Lung (tissue), 12 donors: ENCODE results near the gene TSC1. TPM values are rescaled to one million over a fixed set of nuclear protein-coding genes. Genes with fewer than 3 reads are reported as not detected.

Experiments used
- ATAC-seq: fragments of 200-7000 bp; cut with Tn5 transposase; one replicate; pipeline ENCODE4 v1.9.1; 2020; ENCODE audit warnings: moderate number of reproducible peaks; ENCODE audit not compliant: insufficient read depth, low FRiP score
- DNase-seq, 3 donors: peaks; one replicate each; pipeline ENCODE4 v3.0.0-alpha.2; 2013 to 2017
- H3K27ac ChIP-seq, 2 donors: one replicate each; pipeline ENCODE4 v1.5.1; 2013; ENCODE audit warnings: mild to moderate bottlenecking in 2 of 2, moderate library complexity in 2 of 2, control low read depth in 1 of 2, inconsistent platforms in 1 of 2, low read depth in 1 of 2, low read length in 1 of 2
- H3K27me3 ChIP-seq, 3 donors: one replicate each; pipeline ENCODE4 v1.5.1; 2013; ENCODE audit warnings: low read length in 2 of 3; ENCODE audit not compliant: control insufficient read depth in 3 of 3, insufficient read depth in 3 of 3
- H3K36me3 ChIP-seq, 4 donors: one replicate each; pipeline ENCODE4 v1.5.1; 2013; ENCODE audit warnings: low read length in 4 of 4, mild to moderate bottlenecking in 1 of 4, moderate library complexity in 1 of 4; ENCODE audit not compliant: control insufficient read depth in 4 of 4, insufficient read depth in 4 of 4
- H3K4me1 ChIP-seq, 5 donors: one replicate each; pipeline ENCODE4 v1.5.1; 2013; ENCODE audit warnings: low read length in 5 of 5, mild to moderate bottlenecking in 2 of 5, moderate library complexity in 1 of 5; ENCODE audit not compliant: control insufficient read depth in 5 of 5, insufficient read depth in 5 of 5
- H3K4me3 ChIP-seq: one replicate; pipeline ENCODE4 v1.5.1; 2013; ENCODE audit warnings: mild to moderate bottlenecking, control low read depth, moderate library complexity
- H3K9ac ChIP-seq, 2 donors: one replicate each; pipeline ENCODE4 v1.5.1; 2013; ENCODE audit warnings: low read length in 2 of 2, control low read depth in 1 of 2; ENCODE audit not compliant: insufficient read depth in 1 of 2
- H3K9me3 ChIP-seq, 4 donors: one replicate each; pipeline ENCODE4 v1.5.1; 2013; ENCODE audit warnings: low read length in 3 of 4, mild to moderate bottlenecking in 1 of 4, moderate library complexity in 1 of 4; ENCODE audit not compliant: control insufficient read depth in 4 of 4, insufficient read depth in 3 of 4
- WGBS, 2 donors: extraction: QIAGEN DNeasy Blood & Tissue Kit; methylation state at CpG; one replicate each; pipeline ENCODE4 v1.1.7; 2013; 5-methylcytosine and 5-hydroxymethylcytosine counted together
- polyA plus RNA-seq, 2 donors: library from polyadenylated mRNA; stranded (reverse); fragments of 200-250 nt; gene quantifications; one replicate each; pipeline ENCODE4 v1.2.1, GENCODE V29; 2013
- total RNA-seq, 2 donors: library from RNA; depleted of rRNA in 1 of 2; stranded (reverse); fragments of >200 nt in 1 of 2; gene quantifications; one replicate each; pipeline ENCODE4 v1.2.1, GENCODE V29; 2014 to 2021
- TF ChIP-seq, protein P1 (sequence below): IDR thresholded peaks from 2 replicates; pipeline ENCODE4 v1.5.1; 2012; ENCODE audit warnings: mild to moderate bottlenecking; ENCODE audit errors: control extremely low read depth, extremely low read depth
- donor health status: control.
- donor health status: control.
- donor health status: Bipolar disorder and iron deficiency.
- donor health status: healthy.
- donor health status: DM: yes; HTN: yes; CAD: no.

Gene TSC1
- total and polyA plus RNA-seq, 4 donors: 11.4 to 76.6 (median 33.5) TPM

DNA sequence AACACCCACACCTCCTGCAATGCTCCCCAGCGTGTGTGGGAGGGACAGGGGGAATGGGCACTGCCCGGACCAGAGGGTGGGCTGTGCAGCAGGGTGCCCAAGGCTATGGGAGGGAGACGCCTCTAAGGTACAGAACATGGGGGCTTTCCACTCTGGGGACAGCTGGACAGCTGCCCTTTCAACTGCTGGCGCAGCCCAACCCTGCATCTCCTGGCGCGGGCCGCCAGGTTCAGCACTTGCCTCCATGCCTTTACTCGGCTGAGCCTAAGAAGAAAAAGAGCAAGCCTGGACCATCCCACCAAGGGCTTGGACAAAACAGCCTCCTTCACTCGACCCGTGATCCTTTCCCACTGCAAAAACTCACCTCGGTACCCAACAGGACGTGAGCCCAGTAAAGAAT lies 81.3 kb downstream of the TSC1 start:
- no peak for ATAC-seq
- no peaks in the 10 kb centered on the region for H3K9me3 ChIP-seq
- no peaks in the 10 kb centered on the region for H3K27me3 ChIP-seq
- DNase-seq: no peak
- WGBS, 2 donors: 83 to 90% methylated on average over 12 of the region's 12 CpGs
- no peak overlapping the region for H3K9ac ChIP-seq
- no peaks in the 10 kb centered on the region for H3K36me3 ChIP-seq
- no peak overlapping the region for H3K4me3 ChIP-seq
- TF ChIP-seq, protein P1, sequence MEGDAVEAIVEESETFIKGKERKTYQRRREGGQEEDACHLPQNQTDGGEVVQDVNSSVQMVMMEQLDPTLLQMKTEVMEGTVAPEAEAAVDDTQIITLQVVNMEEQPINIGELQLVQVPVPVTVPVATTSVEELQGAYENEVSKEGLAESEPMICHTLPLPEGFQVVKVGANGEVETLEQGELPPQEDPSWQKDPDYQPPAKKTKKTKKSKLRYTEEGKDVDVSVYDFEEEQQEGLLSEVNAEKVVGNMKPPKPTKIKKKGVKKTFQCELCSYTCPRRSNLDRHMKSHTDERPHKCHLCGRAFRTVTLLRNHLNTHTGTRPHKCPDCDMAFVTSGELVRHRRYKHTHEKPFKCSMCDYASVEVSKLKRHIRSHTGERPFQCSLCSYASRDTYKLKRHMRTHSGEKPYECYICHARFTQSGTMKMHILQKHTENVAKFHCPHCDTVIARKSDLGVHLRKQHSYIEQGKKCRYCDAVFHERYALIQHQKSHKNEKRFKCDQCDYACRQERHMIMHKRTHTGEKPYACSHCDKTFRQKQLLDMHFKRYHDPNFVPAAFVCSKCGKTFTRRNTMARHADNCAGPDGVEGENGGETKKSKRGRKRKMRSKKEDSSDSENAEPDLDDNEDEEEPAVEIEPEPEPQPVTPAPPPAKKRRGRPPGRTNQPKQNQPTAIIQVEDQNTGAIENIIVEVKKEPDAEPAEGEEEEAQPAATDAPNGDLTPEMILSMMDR: no peak
- H3K4me1 ChIP-seq: peaks cover 0 to 7% (median 5%) of the 10 kb centered on the region in 5 donors
- H3K27ac ChIP-seq: no peak overlapping the region

DNA sequence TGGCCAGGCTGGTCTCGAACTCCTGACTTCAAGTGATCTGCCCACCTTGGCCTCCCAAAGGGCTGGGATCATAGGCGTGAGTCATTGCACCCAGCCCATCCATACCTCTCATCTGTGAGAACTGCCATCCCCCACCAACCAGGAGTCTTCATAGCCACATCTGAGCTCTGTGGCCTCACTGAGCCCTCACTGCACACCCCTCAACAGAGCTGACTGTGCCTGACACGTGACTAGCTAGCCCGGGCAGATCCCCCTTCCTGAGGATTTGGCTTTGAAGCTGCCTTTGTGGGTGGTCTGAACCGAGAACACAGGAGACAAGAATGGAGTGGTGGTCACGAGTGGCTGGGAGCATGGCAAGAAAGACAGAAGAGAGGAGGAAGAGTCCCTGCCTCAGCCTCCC lies 81.9 kb downstream of the TSC1 start:
- no peaks in the 10 kb centered on the region for H3K9me3 ChIP-seq
- no peak overlapping the region for H3K4me3 ChIP-seq
- H3K4me1 ChIP-seq: peaks cover 0 to 13% (median 8%) of the 10 kb centered on the region in 5 donors
- H3K36me3 ChIP-seq: no peaks in the 10 kb centered on the region
- no peak overlapping the region for H3K9ac ChIP-seq
- TF ChIP-seq, protein P1: no peak
- no peaks in the 10 kb centered on the region for H3K27me3 ChIP-seq
- no peak overlapping the region for H3K27ac ChIP-seq
- 73 to 80% methylated on average over 6 of the region's 6 CpGs for WGBS, 2 donors
- ATAC-seq (no peak), DNase-seq (no peak)

DNA sequence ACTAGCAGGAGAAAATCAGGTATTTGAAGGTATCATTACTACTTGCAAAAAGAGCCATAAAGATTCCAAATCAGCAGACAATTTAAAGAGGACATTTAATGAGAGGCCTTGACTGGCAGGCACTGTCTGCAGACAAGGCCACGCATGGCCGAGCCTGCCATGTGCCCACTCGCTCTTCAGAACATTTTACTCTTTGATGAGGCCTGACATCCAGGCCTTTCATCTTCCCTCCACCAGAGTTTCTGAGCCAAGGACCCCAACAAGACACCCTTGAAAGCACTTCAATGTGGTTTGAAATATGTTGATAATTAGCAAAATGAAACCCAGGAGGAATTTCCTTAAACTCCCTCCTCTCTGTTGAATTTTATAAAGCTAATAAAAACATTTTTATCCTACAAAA lies 82.8 kb downstream of the TSC1 start:
- no peak overlapping the region for H3K4me3 ChIP-seq
- whole genome bisulfite sequencing, 2 donors: 94% methylated on average over 3 of the region's 3 CpGs
- H3K4me1 ChIP-seq: peaks cover 0 to 21% (median 13%) of the 10 kb centered on the region in 5 donors
- TF ChIP-seq, protein P1: no peak
- no peaks in the 10 kb centered on the region for H3K9me3 ChIP-seq
- no peaks in the 10 kb centered on the region for H3K27me3 ChIP-seq
- H3K27ac ChIP-seq: no peak overlapping the region
- ATAC-seq: no peak
- no peak overlapping the region for H3K9ac ChIP-seq
- no peaks in the 10 kb centered on the region for H3K36me3 ChIP-seq
- no peak for DNase-seq

DNA sequence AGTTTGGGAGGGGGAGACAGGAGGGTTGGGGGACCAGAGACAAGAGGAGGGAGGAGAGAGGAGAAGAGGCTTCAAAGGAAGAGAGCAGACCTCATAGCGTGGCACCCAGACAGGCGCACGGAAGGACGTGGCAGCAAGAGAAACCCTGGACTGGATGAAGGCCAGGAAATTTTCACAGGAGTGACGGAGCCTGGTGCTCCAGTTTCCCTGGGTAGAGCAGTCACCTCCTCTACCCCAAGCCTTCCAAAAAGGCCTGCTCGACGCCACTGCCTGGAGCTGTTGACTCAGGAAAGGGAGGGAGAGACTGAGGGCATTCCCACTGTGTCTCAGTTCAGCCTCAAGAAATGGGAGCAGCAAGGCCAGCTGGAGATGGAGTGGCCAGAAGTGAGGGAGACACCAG lies 85.7 kb downstream of the TSC1 start:
- H3K27ac ChIP-seq: no peak overlapping the region
- TF ChIP-seq, protein P1: no peak
- no peak overlapping the region for H3K4me3 ChIP-seq
- no peaks in the 10 kb centered on the region for H3K9me3 ChIP-seq
- 61 to 79% methylated on average over 7 of the region's 7 CpGs for WGBS, 2 donors
- H3K4me1 ChIP-seq: peaks cover 0 to 24% (median 13%) of the 10 kb centered on the region in 5 donors
- no peaks in the 10 kb centered on the region for H3K27me3 ChIP-seq
- H3K9ac ChIP-seq: peak overlapping the region in 1 of 2 donors; percentile 43
- DNase-seq: no peak
- no peaks in the 10 kb centered on the region for H3K36me3 ChIP-seq
- ATAC-seq: no peak
